ENCODE results near the gene IMMP2L.

DNA sequence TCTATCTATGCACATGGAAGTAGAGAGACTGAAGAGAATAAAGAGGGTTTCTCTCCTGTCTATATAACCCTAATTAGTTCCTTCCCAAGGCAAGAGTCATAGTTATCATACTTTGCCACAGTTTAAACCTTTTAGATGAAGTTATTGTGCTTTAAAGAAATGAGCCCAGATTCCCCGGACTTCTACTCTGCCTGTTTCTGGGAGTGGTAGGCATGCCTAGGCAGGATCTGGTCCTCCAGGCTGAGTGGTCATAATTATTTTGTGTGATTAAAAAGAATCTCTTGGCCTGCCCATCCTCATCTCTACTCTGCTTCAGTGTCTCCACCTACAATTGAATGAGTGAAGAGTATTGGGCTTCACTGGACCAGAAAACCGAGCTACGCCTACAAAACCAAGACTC, 179.2 kb downstream of the IMMP2L start:
- TF ChIP-seq, protein P1, sequence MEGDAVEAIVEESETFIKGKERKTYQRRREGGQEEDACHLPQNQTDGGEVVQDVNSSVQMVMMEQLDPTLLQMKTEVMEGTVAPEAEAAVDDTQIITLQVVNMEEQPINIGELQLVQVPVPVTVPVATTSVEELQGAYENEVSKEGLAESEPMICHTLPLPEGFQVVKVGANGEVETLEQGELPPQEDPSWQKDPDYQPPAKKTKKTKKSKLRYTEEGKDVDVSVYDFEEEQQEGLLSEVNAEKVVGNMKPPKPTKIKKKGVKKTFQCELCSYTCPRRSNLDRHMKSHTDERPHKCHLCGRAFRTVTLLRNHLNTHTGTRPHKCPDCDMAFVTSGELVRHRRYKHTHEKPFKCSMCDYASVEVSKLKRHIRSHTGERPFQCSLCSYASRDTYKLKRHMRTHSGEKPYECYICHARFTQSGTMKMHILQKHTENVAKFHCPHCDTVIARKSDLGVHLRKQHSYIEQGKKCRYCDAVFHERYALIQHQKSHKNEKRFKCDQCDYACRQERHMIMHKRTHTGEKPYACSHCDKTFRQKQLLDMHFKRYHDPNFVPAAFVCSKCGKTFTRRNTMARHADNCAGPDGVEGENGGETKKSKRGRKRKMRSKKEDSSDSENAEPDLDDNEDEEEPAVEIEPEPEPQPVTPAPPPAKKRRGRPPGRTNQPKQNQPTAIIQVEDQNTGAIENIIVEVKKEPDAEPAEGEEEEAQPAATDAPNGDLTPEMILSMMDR (IDR thresholded peaks at IDR 0.05), result no peak
- no peak for TF ChIP-seq KDM1A (IDR thresholded peaks at IDR 0.05; ENCODE audit: low read depth)
- no peak for TF ChIP-seq RNF2 (IDR thresholded peaks at IDR 0.05; ENCODE audit: borderline replicate concordance, low read depth)
- no peak for TF ChIP-seq HDAC2 (IDR thresholded peaks at IDR 0.05)
- TF ChIP-seq ZFP36 (IDR thresholded peaks at IDR 0.05; ENCODE audit: borderline replicate concordance, partially characterized antibody), result no peak
- no peak for TF ChIP-seq JUNB (IDR thresholded peaks at IDR 0.05)
- TF ChIP-seq MAFK (IDR thresholded peaks at IDR 0.05; ENCODE audit: partially characterized antibody), result no peak
- TF ChIP-seq, protein P2, sequence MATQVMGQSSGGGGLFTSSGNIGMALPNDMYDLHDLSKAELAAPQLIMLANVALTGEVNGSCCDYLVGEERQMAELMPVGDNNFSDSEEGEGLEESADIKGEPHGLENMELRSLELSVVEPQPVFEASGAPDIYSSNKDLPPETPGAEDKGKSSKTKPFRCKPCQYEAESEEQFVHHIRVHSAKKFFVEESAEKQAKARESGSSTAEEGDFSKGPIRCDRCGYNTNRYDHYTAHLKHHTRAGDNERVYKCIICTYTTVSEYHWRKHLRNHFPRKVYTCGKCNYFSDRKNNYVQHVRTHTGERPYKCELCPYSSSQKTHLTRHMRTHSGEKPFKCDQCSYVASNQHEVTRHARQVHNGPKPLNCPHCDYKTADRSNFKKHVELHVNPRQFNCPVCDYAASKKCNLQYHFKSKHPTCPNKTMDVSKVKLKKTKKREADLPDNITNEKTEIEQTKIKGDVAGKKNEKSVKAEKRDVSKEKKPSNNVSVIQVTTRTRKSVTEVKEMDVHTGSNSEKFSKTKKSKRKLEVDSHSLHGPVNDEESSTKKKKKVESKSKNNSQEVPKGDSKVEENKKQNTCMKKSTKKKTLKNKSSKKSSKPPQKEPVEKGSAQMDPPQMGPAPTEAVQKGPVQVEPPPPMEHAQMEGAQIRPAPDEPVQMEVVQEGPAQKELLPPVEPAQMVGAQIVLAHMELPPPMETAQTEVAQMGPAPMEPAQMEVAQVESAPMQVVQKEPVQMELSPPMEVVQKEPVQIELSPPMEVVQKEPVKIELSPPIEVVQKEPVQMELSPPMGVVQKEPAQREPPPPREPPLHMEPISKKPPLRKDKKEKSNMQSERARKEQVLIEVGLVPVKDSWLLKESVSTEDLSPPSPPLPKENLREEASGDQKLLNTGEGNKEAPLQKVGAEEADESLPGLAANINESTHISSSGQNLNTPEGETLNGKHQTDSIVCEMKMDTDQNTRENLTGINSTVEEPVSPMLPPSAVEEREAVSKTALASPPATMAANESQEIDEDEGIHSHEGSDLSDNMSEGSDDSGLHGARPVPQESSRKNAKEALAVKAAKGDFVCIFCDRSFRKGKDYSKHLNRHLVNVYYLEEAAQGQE (IDR thresholded peaks at IDR 0.05), result no peak
- TF ChIP-seq EP300 (IDR thresholded peaks at IDR 0.05), result no peak
- no peak for TF ChIP-seq CEBPB (IDR thresholded peaks at IDR 0.05)

Measured in A549 (cell line).